NCI-H1417 (cell line): ENCODE measurements around the gene CC2D2A.
A peak's percentile ranks its signal among the peaks of the same experiment; 100 is the strongest.
"Not testable (repeated sequence)": the region's sequence is repeated elsewhere in the genome, so short reads cannot be mapped to it uniquely, and the experiment has no call there.

Experiments
- DNase-seq, 3 experiments: peaks; one replicate each; lab custom pipeline; 2025; lab: John Stamatoyannopoulos, UW

CC2D2A gene

GRCh38 chr4:15516494-15516893 lies 46.8 kb downstream of the CC2D2A start:
- DNase-seq: no peak

DNA sequence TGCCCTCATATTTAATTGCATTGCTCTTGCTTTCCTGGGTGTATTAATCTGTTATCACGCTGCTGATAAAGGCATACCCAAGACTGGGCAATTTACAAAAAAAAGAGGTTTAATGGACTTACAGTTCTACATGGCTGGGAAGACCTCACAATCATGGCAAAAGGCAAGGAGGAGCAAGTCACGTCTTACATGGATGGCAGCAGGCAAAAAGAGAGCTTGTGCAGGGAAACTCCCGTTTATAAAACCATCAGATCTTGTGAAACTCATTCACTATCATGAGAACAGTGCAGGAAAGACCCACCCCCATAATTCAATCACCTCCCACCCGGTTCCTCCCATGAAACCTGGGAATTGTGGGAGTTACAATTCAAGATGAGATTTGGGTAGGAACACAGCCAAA lies 48.0 kb downstream of the CC2D2A start:
- DNase-seq: not testable (repeated sequence)

DNA sequence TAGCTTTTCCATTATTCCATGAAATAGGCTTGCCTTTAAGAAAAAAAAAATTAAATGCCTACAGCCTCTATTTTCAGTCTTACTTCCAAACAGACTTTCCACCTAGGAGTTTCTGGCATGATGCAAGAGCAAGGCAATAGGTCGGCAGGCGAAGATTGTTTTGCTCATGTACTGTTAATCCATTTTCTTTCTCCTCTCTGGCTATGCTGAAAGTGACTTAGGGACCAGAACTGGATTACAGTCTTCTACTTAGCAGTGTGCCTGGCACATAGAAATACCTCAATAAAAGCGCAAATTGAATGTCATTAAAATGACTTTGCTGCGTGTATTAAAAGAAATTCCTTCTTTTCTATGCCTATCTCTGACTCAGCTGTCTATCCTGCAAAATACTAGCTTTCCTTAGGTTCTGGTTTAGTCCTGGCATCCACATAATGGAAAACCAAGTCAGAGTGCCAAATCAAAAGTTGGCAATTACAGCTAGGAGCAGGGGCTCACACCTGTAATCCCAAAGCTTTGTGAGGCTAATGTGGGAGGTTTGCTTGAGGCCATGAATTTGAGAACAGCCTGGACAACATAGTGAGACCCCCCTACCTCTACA lies 51.9 kb downstream of the CC2D2A start:
- DNase-seq: no peak

- no peak for DNase-seq
Measured at GRCh38 chr4:15525080-15525479, 55.4 kb downstream of the CC2D2A start.

DNA sequence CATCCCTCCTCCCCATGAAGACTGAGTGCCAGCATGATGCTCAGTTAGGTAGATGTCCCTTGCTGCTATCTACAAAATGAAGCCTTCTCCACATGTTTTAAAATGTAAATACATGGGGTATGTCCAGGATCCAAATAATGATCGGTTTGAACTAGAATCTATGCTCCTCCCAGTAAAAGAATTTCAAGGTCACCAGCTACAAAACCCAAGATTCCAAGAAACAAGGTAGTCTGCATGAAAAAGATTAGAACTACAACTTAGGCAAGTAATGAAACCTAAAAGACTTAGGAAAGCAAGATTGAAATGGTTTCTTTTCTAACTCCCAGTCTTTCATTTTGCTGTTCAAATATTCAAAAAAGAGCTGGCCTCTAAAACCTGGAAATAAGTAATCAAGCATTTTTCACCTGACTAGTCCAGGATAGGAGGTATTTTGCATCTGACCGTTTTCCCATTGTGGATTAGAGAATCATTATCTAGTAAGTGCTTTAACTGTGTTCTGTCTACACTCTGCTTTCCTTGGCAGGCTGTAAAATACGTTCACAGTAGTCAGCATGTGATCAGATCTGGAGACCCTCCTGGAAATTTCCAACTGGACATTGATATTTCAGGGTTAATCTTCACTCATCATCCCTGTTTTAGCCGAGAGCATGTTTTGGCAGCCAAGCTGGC lies 57.4 kb downstream of the CC2D2A start:
- DNase-seq: no peak

- DNase-seq: no peak
Measured at GRCh38 chr4:15531792-15532191, 62.1 kb downstream of the CC2D2A start.

DNA sequence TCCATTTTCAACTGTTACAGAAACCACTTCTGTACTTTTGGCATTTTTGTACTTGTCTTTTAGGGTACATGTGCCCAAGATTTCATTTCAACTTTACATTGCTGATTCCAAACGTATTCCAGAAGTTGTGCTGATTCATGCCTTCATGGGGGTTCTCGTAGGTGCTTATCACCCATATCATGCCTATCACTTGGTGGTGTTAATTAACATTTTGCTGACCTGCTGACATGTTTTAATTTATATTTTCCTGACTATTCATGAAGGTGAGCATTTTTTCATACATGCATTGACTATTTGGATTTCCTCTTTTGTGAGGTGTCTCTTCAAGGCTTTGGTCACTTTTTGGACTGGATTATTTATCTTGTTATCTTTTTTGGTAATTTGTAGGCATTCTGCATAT lies 64.1 kb downstream of the CC2D2A start:
- no peak for DNase-seq

- DNase-seq: no peak
Measured at GRCh38 chr4:15535599-15535998, 65.9 kb downstream of the CC2D2A start.

DNA sequence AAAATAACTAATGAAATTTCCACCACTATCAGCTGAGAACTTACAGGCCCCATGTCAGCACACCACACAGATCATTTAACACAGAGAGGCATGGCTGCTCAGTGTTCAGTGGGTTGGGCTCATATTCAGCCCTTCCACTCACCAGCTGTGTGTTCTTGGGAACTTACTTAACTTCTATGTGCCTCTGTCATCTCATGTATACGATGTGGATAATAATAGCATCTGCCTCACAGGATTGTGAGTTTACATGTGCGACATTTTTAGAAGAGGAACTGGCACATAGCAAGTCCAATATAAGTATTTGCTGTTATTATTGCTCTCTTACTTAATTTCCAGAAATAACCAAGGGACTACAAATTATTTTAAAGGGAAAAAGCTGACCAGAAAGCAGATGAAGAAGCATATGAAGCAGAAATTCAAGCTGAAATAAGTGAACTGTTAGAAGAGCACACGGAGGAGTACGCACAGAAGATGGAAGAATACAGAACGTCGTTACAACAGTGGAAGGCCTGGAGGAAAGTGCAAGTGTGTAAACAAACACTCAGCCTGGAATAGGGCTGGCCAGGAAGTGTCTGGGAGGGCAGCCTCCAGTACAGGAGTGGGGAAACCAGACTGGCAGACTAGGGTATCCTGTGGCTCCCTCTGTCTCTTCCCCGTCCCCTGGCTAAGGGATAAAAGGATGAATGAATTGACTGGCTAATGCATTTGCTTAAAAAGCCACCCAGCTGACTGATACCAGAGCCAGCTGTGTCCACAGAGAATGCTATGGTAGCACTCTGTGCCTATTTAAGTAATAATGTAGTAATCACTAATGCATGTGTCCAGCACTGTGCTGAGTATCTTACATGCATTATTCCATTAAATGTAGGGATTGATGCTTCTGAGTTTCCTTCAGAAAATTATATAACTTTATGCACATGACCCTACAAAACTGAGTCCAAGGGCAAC lies 67.1 kb downstream of the CC2D2A start:
- peak in 2 of 3 experiments; percentile 2 to 48 for DNase-seq

DNA sequence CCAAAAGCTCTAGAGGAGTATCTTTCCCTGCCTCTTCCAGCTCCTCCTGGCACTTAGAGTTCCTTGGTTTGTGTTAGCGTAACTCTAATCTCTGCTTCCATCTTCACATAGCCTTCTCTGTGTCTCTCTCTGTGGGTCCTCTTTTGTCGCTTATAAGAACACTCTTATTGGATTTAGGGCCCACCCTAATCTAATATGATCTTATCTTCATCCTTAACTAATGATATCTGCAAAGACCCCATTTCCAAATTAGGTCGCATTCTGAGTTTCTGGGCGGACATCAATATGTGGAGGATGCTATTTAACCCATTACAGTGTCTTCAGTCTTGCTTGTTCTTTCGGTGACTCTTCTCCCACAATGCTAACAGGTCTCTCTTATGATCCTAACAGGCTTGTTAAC lies 72.3 kb downstream of the CC2D2A start:
- DNase-seq: no peak

- no peak for DNase-seq
Measured at GRCh38 chr4:15542760-15543159, 73.1 kb downstream of the CC2D2A start.

GRCh38 chr4:15543537-15544247 lies 74.0 kb downstream of the CC2D2A start:
- no peak for DNase-seq

GRCh38 chr4:15544248-15544729 lies 74.6 kb downstream of the CC2D2A start:
- DNase-seq: no peak

DNA sequence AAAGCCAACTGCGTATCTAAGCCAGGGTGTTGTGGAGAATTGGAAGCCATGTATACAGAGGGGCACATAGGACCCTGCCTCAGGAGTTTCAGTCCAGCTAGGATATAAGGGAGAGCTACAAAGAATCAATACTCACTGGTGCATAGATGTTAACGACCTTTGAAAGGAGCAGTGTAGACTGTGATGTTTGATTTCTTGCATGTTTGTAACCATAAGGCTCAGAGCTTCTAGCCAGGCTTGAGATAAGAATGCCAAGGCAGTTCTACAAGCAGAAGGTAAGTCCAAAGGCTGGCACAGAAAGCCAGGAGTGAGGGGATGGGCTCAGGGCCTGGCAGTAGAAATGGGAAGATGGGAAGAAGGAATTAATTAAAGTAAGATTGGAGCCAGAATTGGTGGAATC lies 75.7 kb downstream of the CC2D2A start:
- no peak for DNase-seq

- no peak for DNase-seq
Measured at GRCh38 chr4:15547392-15547791, 77.7 kb downstream of the CC2D2A start.

DNA sequence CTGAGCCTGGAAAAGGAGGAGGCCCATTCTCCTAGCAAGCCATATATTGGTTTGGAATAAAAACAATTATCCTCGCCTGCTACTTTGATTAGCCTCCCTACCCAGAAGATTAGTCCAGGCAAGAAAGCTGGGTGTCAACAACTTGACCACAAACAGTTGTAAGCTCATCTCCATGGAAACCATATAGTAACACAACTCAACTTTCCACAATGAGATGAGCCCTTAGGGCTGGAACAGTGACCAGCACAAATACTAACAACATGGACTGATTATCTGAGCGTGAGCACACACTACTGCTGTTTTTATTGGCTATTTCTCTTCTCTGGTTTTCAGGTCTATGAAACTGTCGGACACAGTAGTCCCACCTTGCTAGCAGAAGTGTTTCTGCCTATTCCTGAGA lies 80.8 kb downstream of the CC2D2A start:
- DNase-seq: no peak

DNA sequence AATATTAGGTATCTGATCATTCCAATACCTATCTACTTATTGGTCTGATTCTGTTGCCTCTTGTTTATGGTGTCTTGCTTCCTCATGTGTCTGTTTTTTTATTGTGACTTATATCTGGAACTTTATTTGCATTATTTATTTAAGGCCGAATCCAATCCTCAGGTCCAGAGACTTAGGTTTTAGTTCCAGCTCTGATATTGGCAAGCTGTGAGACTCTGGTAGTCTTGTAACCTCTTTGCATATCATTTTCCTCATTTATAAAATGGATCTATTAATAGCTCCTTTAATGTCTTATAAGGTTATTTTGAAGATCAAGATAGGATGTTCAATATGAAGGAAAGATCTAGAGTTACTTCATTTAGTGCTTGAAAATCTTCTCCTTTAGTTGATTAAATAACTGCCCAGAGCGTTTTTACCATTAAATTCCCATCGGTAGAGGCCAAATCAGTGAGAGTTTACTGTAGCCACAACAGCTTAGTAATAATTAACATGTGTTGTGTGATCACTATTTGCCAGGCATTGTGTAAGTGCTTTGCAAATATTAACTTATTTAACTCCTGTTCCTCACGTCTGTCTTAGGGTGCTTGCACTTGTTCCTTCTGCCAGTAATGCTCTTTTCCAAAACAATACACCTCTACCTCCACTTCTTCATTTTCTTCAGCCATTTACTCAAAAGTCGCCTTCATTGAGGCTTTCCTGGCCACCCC lies 82.2 kb downstream of the CC2D2A start:
- no peak for DNase-seq

- DNase-seq: no peak
Measured at GRCh38 chr4:15552557-15553362, 83.1 kb downstream of the CC2D2A start.

GRCh38 chr4:15556511-15557092 lies 86.9 kb downstream of the CC2D2A start:
- DNase-seq: no peak
